Right atrium auricular region (tissue), 2 donors: ENCODE data around the gene STOM. TPM values are rescaled to one million over a fixed set of nuclear protein-coding genes. Genes with fewer than 3 reads are reported as not detected.

Experiments used
- DNase-seq: peaks from one replicate; pipeline ENCODE4 v3.0.0-alpha.2; 2019; ENCODE audit warnings: low spot score
- H3K27ac ChIP-seq, 2 donors: fragments of 200-600 bp; sonication (generic); 1 replicate in 1 of 2; 2 replicates in 1 of 2; pipeline ENCODE4 v1.5.1; 2016 to 2019
- H3K27me3 ChIP-seq, 2 donors: fragments of 200-600 bp; sonication (generic); one replicate each; pipeline versions ENCODE4 v1.5.1 to v1.6.0; 2017 to 2019
- H3K36me3 ChIP-seq: fragments of 200-600 bp; sonication (generic); one replicate; pipeline ENCODE4 v1.5.1; 2016
- H3K4me1 ChIP-seq, 2 donors: fragments of 200-600 bp; sonication (generic); one replicate each; pipeline versions ENCODE4 v1.5.1 to v1.6.0; 2017 to 2019
- H3K4me3 ChIP-seq, 2 donors: fragments of 200-600 bp; sonication (generic); 1 replicate in 1 of 2; 2 replicates in 1 of 2; pipeline ENCODE4 v1.5.1; 2017 to 2019; ENCODE audit warnings: mild to moderate bottlenecking in 1 of 2, moderate library complexity in 1 of 2
- H3K9me3 ChIP-seq, 2 donors: fragments of 200-600 bp; sonication (generic); one replicate each; pipeline ENCODE4 v1.5.1; 2019
- CTCF ChIP-seq, 2 donors: fragments of 200-600 bp; sonication (generic); IDR thresholded peaks; one replicate each; pipeline ENCODE4 v1.5.1; 2019; ENCODE audit warnings: antibody characterized with exemption in 2 of 2
- total RNA-seq, 2 donors: library from RNA; depleted of rRNA; stranded (reverse); fragments of >200 nt; gene quantifications; one replicate each; pipeline ENCODE4 v1.1.0, GENCODE V29; 2016

The STOM gene
- total RNA-seq, 2 donors from 2014 or later, result 152 to 173 TPM

DNA sequence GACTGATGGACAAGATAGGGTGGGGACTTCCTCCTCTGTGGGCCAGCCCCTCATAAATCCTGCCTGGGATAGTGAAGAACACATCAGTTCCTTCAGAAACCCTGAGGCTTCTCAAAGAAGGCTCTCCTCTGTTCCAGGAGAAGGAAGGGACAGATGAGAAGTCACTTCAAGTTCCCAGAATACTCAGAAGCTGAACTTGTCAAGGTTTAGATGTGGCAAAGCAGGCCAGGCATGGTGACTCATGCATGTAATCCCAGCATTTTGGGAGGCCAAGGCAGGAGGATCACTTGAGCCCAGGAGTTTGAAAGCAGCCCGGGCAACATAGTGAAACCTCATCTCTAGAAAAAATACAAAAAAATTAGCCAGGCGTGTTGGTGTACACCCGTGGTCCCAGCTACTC, 38.5 kb downstream of the STOM start:
- no peak for TF ChIP-seq CTCF (IDR thresholded peaks at IDR 0.05)
- Histone ChIP-seq H3K27me3 (no peaks in the 10 kb centered on the region), H3K9me3 (no peaks in the 10 kb centered on the region), H3K27ac (peak overlapping the region; percentile 68 to 94), H3K4me1 (peaks cover 0 to 40% of the 10 kb centered on the region in 2 donors), H3K4me3 (no peak overlapping the region), H3K36me3 (peaks cover 76% of the 10 kb centered on the region)
- no peak for DNase-seq

DNA sequence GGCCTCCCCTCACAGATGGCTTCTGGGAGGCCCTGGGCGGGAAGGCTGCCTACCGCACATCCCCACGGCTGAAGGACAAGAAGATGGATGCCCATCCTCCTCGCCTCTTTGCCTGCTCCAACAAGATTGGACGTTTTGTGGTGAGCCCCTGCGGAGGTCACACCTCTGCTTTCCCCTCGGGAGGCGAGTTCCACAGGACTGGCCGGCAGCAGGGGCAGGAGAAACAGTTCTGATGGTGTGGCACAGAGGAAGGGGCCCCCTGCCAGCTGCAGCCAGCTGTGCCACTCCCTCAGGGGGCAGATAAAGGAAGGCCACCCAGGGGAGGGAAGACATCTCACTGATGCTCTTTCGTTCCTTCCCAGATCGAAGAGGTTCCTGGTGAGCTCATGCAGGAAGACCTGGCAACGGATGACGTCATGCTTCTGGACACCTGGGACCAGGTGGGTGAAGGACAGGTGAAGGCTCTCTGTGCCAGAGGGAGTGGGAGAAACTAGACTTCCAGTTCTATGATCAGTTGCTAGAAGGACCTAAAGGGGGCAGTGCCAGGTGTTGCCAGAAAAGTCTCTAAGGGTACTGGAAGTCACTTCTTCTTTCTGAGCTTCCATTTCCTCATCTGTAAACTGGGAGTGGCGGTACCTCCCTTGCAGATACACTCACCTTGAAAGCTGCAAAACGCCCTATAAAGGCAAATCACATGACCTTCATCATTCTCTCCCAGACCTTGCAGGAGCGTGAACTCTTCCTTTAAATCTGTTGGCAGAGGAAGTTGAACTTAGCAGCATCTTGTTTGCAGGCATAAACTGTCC, 41.0 kb downstream of the STOM start:
- Histone ChIP-seq H3K36me3 (peaks cover 93% of the 10 kb centered on the region), H3K27me3 (no peaks in the 10 kb centered on the region), H3K9me3 (no peaks in the 10 kb centered on the region), H3K4me3 (no peak overlapping the region), H3K27ac (peak overlapping the region; percentile 90 to 94), H3K4me1 (peaks cover 0 to 65% of the 10 kb centered on the region in 2 donors)
- no peak for TF ChIP-seq CTCF (IDR thresholded peaks at IDR 0.05)
- DNase-seq, result no peak

- H3K4me1 ChIP-seq, result peaks cover 0 to 68% of the 10 kb centered on the region in 2 donors
Observed at GRCh38 chr9:121328476-121328875, 41.6 kb downstream of the STOM start.

DNA sequence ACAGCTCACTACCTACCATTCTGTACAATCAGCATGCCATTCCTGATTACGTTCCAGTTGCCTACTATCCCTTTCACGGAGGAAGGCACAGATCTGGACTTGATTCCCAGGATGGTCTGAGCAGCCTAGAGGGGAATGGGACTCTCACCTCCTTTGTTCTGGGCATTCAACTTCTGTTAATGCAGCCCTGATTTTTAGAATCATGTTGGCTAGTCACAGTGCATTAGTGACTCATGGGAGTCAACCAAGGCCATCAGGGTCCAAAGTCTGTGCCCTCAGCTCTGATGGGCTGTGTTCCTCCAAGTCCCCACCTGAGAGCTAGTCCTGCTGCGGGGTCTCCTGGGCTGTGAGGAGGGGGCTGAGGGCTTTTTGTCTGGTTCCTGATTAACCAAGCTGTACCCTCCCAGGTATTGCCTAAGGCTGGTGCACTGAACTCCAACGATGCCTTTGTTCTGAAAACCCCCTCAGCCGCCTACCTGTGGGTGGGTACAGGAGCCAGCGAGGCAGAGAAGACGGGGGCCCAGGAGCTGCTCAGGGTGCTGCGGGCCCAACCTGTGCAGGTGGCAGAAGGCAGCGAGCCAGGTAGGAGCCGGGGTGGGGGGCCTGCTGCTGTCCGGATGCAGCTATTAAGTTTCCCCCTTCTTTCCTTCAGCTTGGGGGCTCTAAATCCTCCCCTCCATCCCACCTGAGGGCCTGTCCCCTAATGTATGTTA, 43.0 kb downstream of the STOM start:
- H3K27me3 ChIP-seq, result no peaks in the 10 kb centered on the region
- H3K9me3 ChIP-seq, result no peaks in the 10 kb centered on the region
- peak overlapping the region in 1 of 2 donors; percentile 2 for H3K4me3 ChIP-seq
- peak overlapping the region; percentile 90 to 94 for H3K27ac ChIP-seq
- peaks cover 98% of the 10 kb centered on the region for H3K36me3 ChIP-seq
- DNase-seq, result peak; percentile 56
- TF ChIP-seq CTCF (IDR thresholded peaks at IDR 0.05), result no peak
- H3K4me1 ChIP-seq, result peaks cover 0 to 56% of the 10 kb centered on the region in 2 donors

More at GRCh38 chr9:121328476-121328875, 41.6 kb downstream of the STOM start:
- Histone ChIP-seq H3K9me3 (no peaks in the 10 kb centered on the region), H3K27me3 (no peaks in the 10 kb centered on the region), H3K4me3 (no peak overlapping the region), H3K27ac (peak overlapping the region; percentile 90 to 94), H3K36me3 (peaks cover 98% of the 10 kb centered on the region)
- DNase-seq, result no peak
- no peak for TF ChIP-seq CTCF (IDR thresholded peaks at IDR 0.05)

DNA sequence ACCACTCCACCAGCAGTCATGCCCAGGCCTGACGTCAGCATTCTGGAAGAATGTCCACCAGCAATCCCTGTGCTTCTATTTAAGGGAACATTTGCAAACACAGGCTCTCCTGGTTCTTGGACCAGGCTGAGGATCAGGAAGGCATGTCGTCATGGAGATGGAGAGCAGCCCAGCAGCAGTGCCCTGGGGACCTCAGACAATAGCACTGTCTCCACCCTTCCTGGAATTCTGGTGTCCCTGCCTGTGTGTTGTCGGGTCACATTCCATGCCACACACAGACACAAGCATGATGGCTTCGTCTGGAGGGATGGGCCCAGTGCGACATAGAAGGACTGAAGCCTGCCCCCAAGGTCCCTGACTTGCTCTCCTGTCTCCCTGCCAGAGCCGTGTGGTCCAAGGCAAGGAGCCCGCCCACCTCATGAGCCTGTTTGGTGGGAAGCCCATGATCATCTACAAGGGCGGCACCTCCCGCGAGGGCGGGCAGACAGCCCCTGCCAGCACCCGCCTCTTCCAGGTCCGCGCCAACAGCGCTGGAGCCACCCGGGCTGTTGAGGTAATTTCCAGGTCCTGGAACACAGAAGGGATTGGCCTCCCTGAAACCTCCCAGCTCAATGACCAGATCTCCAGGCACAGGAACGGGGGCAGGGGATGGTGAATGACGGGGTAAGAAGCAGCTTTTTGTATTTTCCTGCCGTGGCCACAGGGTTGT, 43.8 kb downstream of the STOM start:
- Histone ChIP-seq H3K27ac (peak overlapping the region; percentile 90 to 94), H3K4me3 (no peak overlapping the region), H3K4me1 (peaks cover 0 to 52% of the 10 kb centered on the region in 2 donors), H3K27me3 (no peaks in the 10 kb centered on the region), H3K9me3 (no peaks in the 10 kb centered on the region), H3K36me3 (peaks cover 98% of the 10 kb centered on the region)
- peak; percentile 98 for DNase-seq
- TF ChIP-seq CTCF (IDR thresholded peaks at IDR 0.05), result no peak
